Heart left ventricle (tissue), 16 donors: ENCODE data around the gene NAT8L. TPM values are rescaled to one million over a fixed set of nuclear protein-coding genes. Genes with fewer than 3 reads are reported as not detected.

Experiments
- ATAC-seq, 4 donors: fragments of 200-7000 bp; cut with Tn5 transposase; one replicate each; pipeline ENCODE4 v1.9.1; 2020 to 2022; ENCODE audit warnings: moderate library complexity in 4 of 4, mild to moderate bottlenecking in 3 of 4, moderate number of reproducible peaks in 1 of 4
- DNase-seq, 5 donors: peaks; one replicate each; pipeline ENCODE4 v3.0.0-alpha.2; 2020
- H3K27ac ChIP-seq, 12 donors: fragments of 200-600 bp; sonication (generic) in 4 of 12; one replicate each; pipeline versions ENCODE4 v1.5.0 to v1.8.0; 2016 to 2022; ENCODE audit warnings: mild to moderate bottlenecking in 2 of 12
- H3K27me3 ChIP-seq, 9 donors: fragments of 200-600 bp; sonication (generic) in 2 of 9; one replicate each; pipeline versions ENCODE4 v1.5.1 to v1.8.0; 2016 to 2022; ENCODE audit warnings: mild to moderate bottlenecking in 3 of 9
- H3K36me3 ChIP-seq, 9 donors: fragments of 200-600 bp; sonication (generic) in 2 of 9; one replicate each; pipeline versions ENCODE4 v1.5.0 to v1.8.0; 2018 to 2022; ENCODE audit warnings: mild to moderate bottlenecking in 2 of 9
- H3K4me1 ChIP-seq, 12 donors: fragments of 200-600 bp; sonication (generic) in 4 of 12; one replicate each; pipeline versions ENCODE4 v1.5.0 to v1.8.0; 2016 to 2022; ENCODE audit warnings: mild to moderate bottlenecking in 3 of 12
- H3K4me3 ChIP-seq, 12 donors: fragments of 200-600 bp; sonication (generic) in 4 of 12; one replicate each; pipeline versions ENCODE4 v1.5.0 to v1.8.0; 2017 to 2022; ENCODE audit warnings: mild to moderate bottlenecking in 9 of 12, moderate library complexity in 4 of 12
- H3K9me3 ChIP-seq, 12 donors: fragments of 200-600 bp; sonication (generic) in 4 of 12; one replicate each; pipeline versions ENCODE4 v1.5.0 to v1.8.0; 2016 to 2022; ENCODE audit warnings: mild to moderate bottlenecking in 1 of 12
- POLR2A ChIP-seq, 2 donors: fragments of 450-650 bp; IDR thresholded peaks; one replicate each; pipeline ENCODE4 v1.6.1; 2017; ENCODE audit warnings: antibody characterized with exemption in 2 of 2, mild to moderate bottlenecking in 2 of 2, moderate library complexity in 2 of 2
- WGBS, 4 donors: extraction: QIAGEN DNeasy Blood & Tissue Kit in 2 of 4; methylation state at CpG; one replicate each; pipeline versions ENCODE4 v1.1.5 to v1.1.7; 2013 to 2018; 5-methylcytosine and 5-hydroxymethylcytosine counted together
- intact Hi-C, 10 donors: fragments of 100-400 bp; cut with DNase I; formaldehyde crosslinking; loops; one replicate each; pipeline versions ENCODE4 v1.11.1 to v1.14.2; 2022
- polyA plus RNA-seq, 2 donors: library from polyadenylated mRNA; stranded (reverse); fragments of 200-250 nt; gene quantifications; one replicate each; pipeline ENCODE4 v1.2.3, GENCODE V29; 2013
- total RNA-seq, 9 donors: library from RNA; depleted of rRNA in 2 of 9; stranded (reverse); fragments of >200 nt in 2 of 9; fragmentation: NEBNext Ultra II Directional in 3 of 9; extraction: Animal tissue kit (Norgen Biotek cat#: 25700) in 3 of 9; gene quantifications; one replicate each; pipeline versions ENCODE4 v1.1.0 to v1.2.4, GENCODE V29; 2016 to 2023
- TF ChIP-seq, protein P1 (sequence below), 12 donors: fragments of 200-600 bp; sonication (generic) in 4 of 12; IDR thresholded peaks; one replicate each; pipeline versions ENCODE4 v1.5.0 to v1.8.0; 2018 to 2022; ENCODE audit warnings: antibody characterized with exemption in 12 of 12, mild to moderate bottlenecking in 5 of 12
- donor health status: ischemic (EF 13 %, LVEDD 7.1; RV severe dilation, severe dysfunction).
- donor health status: healthy with polysubstance abuse.
- donor health status: DM: no; HTN: yes; CAD: no.
- donor health status: DM: no; HTN: no; CAD: no.
- donor health status: ischemic (EF 25% LVEDD 6.9; RV normal size, moderate dysfunction).
- donor health status: ischemic (EF 25% LVEDD 5.7; RV mildly dilated, moderate dysfunction).
- donor health status: healthy.
- donor health status: DM: yes; HTN: yes; CAD: no.
- donor health status: ischemic (EF 35%, LVEDD 5.7; RV mildly dilated, moderate dysfunction).
- donor health status: nonischemic (EF 11% LVEDD 7.7; RV severe dilation, severe dysfunction).
- donor health status: DM: yes; HTN: yes; CAD: no.
- donor health status: PGD.
- donor health status: ischemic (EF 29% LVEDD 5.4; RV normal size, mild dysfunction).
- donor health status: nonischemic (EF 23%, LVEDD 6.1; RV moderate dilation, normal function).

NAT8L gene
- total and polyA plus RNA-seq, 11 donors: 0.19 to 3.1 (median 0.32) TPM

GRCh38 chr4:2084316-2084715 is 25.2 kb downstream of the NAT8L start:
- H3K9me3 ChIP-seq: peaks cover 0 to 11% (median 0%) of the 10 kb centered on the region in 12 donors
- TF ChIP-seq POLR2A (IDR thresholded peaks at IDR 0.05): no peak
- TF ChIP-seq, protein P1, sequence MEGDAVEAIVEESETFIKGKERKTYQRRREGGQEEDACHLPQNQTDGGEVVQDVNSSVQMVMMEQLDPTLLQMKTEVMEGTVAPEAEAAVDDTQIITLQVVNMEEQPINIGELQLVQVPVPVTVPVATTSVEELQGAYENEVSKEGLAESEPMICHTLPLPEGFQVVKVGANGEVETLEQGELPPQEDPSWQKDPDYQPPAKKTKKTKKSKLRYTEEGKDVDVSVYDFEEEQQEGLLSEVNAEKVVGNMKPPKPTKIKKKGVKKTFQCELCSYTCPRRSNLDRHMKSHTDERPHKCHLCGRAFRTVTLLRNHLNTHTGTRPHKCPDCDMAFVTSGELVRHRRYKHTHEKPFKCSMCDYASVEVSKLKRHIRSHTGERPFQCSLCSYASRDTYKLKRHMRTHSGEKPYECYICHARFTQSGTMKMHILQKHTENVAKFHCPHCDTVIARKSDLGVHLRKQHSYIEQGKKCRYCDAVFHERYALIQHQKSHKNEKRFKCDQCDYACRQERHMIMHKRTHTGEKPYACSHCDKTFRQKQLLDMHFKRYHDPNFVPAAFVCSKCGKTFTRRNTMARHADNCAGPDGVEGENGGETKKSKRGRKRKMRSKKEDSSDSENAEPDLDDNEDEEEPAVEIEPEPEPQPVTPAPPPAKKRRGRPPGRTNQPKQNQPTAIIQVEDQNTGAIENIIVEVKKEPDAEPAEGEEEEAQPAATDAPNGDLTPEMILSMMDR (IDR thresholded peaks at IDR 0.05): no peak
- no peaks in the 10 kb centered on the region for H3K36me3 ChIP-seq
- peak in 1 of 5 donors; percentile 57 for DNase-seq
- no peaks in the 10 kb centered on the region for H3K27me3 ChIP-seq
- ATAC-seq: no peak
- no peak overlapping the region for H3K4me3 ChIP-seq
- H3K4me1 ChIP-seq: no peaks in the 10 kb centered on the region
- 85 to 86% (median 86%) methylated on average over 9 to 13 of the region's 13 CpGs for WGBS, 4 donors
- intact Hi-C loops: no loop called here
- H3K27ac ChIP-seq: no peak overlapping the region

GRCh38 chr4:2085496-2085901 is 26.4 kb downstream of the NAT8L start:
- Histone ChIP-seq H3K27ac (no peak overlapping the region), H3K36me3 (no peaks in the 10 kb centered on the region), H3K27me3 (no peaks in the 10 kb centered on the region), H3K4me3 (no peak overlapping the region), H3K9me3 (peaks cover 0 to 11% (median 0%) of the 10 kb centered on the region in 12 donors), H3K4me1 (no peaks in the 10 kb centered on the region)
- ATAC-seq (no peak), DNase-seq (peak in 1 of 5 donors; percentile 32)
- intact Hi-C loops: no loop called here
- no peak for TF ChIP-seq POLR2A (IDR thresholded peaks at IDR 0.05)
- TF ChIP-seq, protein P1 (IDR thresholded peaks at IDR 0.05): no peak
- 94 to 99% (median 97%) methylated on average over 7 to 8 of the region's 8 CpGs for WGBS, 4 donors

DNA sequence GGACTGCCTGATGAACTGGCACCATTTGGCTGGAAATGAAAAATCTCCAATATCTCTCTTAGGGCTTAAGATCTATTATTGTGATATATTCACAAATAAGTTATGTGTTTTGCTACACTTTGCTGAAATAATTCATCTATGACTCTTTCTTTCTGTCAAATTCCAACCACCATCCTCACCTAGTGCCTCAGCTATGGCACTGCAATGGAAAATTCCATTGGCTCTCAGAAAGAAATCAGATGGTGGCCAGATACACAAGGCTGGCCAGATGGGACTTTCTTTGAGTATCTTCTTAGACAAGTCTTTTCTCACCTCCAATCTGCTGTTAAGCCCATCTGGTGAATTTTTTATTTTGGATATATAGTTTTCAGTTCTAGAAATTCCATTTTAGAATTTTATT is 28.0 kb downstream of the NAT8L start:
- H3K4me1 ChIP-seq: no peaks in the 10 kb centered on the region
- H3K36me3 ChIP-seq: no peaks in the 10 kb centered on the region
- H3K9me3 ChIP-seq: peaks cover 0 to 11% (median 0%) of the 10 kb centered on the region in 12 donors
- ATAC-seq (no peak), DNase-seq (no peak)
- intact Hi-C loops: no loop called here
- no peaks in the 10 kb centered on the region for H3K27me3 ChIP-seq
- H3K4me3 ChIP-seq: no peak overlapping the region
- TF ChIP-seq, protein P1 (IDR thresholded peaks at IDR 0.05): no peak
- no peak for TF ChIP-seq POLR2A (IDR thresholded peaks at IDR 0.05)
- H3K27ac ChIP-seq: no peak overlapping the region

DNA sequence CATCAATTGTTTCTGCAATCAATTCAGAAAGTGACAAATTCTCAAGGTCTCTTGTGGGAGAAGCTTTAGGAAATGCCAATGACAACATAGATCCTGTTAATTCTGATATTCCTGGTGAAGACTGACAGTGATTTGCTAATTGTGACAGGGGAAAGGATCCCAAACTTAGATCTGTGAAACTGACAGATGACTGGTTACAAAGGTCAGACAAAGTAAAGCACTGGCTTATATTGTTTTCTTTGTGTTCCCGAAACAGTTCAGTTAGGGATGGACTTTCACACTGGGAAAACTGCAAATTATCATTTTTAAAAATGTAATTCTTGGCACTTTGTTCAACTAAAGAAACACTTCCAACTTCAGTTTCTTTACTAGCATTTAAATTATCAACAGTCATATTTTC is 30.1 kb downstream of the NAT8L start:
- Histone ChIP-seq H3K9me3 (peaks cover 0 to 11% (median 0%) of the 10 kb centered on the region in 12 donors), H3K36me3 (no peaks in the 10 kb centered on the region), H3K4me3 (no peak overlapping the region), H3K4me1 (no peaks in the 10 kb centered on the region), H3K27ac (no peak overlapping the region), H3K27me3 (no peaks in the 10 kb centered on the region)
- no peak for DNase-seq
- TF ChIP-seq, protein P1 (IDR thresholded peaks at IDR 0.05): no peak
- TF ChIP-seq POLR2A (IDR thresholded peaks at IDR 0.05): no peak
- WGBS, 4 donors: 52 to 79% (median 67%) methylated on average over 1 of the region's 1 CpG
- intact Hi-C loops: no loop called here
- ATAC-seq: no peak
